A549 treated with ZK216348 at 1 μM for 4 hours (cell line): ENCODE data around the gene BRAP. TPM values are rescaled to one million over a fixed set of nuclear protein-coding genes. Genes with fewer than 3 reads are reported as not detected.

Source experiments
- total RNA-seq: library from RNA; stranded (reverse); fragments of 200-300 nt; extraction: Qiagen RNA extraction; gene quantifications from 5 replicates; pipeline ENCODE4 v1.2.3, GENCODE V29; 2022; ENCODE audit warnings: low read depth

Gene BRAP, protein sequence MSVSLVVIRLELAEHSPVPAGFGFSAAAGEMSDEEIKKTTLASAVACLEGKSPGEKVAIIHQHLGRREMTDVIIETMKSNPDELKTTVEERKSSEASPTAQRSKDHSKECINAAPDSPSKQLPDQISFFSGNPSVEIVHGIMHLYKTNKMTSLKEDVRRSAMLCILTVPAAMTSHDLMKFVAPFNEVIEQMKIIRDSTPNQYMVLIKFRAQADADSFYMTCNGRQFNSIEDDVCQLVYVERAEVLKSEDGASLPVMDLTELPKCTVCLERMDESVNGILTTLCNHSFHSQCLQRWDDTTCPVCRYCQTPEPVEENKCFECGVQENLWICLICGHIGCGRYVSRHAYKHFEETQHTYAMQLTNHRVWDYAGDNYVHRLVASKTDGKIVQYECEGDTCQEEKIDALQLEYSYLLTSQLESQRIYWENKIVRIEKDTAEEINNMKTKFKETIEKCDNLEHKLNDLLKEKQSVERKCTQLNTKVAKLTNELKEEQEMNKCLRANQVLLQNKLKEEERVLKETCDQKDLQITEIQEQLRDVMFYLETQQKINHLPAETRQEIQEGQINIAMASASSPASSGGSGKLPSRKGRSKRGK
- total RNA-seq, result 11.2 to 14.9 TPM (median 13.0 TPM) in 5 replicates

GRCh38 chr12:111685811-111686573 lies at the start of gene BRAP, which contains the start of gene ACAD10:
BRAP (minus strand) TSS chr12:111685956; CDS start chr12:111685792, 164 bp downstream.
ACAD10 (plus strand) TSS chr12:111686053; CDS start chr12:111692710, 6,657 bp downstream.

DNA sequence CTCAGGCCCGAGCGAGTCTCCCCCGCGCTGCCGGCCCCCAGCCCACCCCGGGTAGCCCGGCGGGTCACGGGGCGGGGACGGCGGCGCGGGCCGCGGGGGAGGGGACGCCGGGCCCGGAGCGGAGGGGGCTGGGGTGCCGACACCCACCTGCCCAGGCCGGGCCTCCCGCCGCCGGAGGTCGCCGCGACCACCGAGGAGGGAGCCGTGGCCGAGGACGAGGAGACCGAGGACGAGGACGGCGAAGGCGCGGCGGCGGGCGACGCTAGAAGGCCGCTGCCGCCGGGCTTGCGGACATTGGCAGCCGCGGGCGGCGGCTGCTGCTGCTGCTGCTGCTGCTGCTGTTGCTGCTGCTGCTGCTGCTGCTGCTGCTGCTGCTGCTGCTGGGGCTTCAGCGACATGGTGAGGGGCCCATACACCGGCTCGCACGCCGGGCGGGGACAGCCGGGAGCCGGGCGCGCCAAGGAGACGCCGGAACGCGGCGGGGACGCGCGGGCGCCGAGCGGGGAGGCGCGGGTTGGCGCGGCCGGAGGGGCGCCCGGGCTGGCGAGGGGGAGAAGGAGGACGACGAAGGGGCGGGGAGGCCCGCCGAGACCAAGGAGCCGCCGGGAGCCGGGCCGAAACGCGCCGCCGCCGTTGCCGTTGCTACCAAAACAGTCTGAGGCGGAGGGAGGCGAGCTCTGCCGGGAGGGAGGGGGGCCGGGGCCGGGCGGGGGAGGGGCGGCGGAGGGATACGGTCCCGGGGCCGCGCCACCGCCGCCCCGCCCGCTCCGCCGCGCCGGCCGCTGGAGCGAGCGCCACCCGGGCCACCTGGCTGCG lies 86.9 kb downstream of the BRAP start, which contains the start of gene ATXN2:
Gene ATXN2, minus strand, starts transcription at position 679 of the 816 bp plus-strand sequence. Its CDS starts 281 bp downstream, at position 398.

Other genes with a start within 250 kb of the BRAP start
- 42.2 to 56.6 TPM (median 51.6 TPM) in 5 replicates for gene ATXN2, start 86.6 kb downstream of the BRAP start, total RNA-seq
- 9.3 to 14.7 TPM (median 11.8 TPM) in 5 replicates for gene ACAD10, start 97 bp upstream of the BRAP start, total RNA-seq
- 62.6 to 97.6 TPM (median 86.6 TPM) in 5 replicates for gene ALDH2, start 81.0 kb upstream of the BRAP start, total RNA-seq
- 50.0 to 61.6 TPM (median 56.9 TPM) in 5 replicates for gene MAPKAPK5, start 156.3 kb upstream of the BRAP start, total RNA-seq